Stomach (tissue), 9 donors: Measurements from ENCODE around the gene PIK3R6. TPM values are rescaled to one million over a fixed set of nuclear protein-coding genes. Genes with fewer than 3 reads are reported as not detected.

Experiments
- DNase-seq, 2 donors: peaks; one replicate each; pipeline versions ENCODE4 v3.0.0 to v3.0.0-alpha.2; 2013 to 2019
- H3K27ac ChIP-seq, 5 donors: fragments of 200-600 bp in 4 of 5; sonication (generic) in 4 of 5; one replicate each; pipeline ENCODE4 v1.5.1; 2013 to 2019; ENCODE audit warnings: mild to moderate bottlenecking in 1 of 5, moderate library complexity in 1 of 5
- H3K27me3 ChIP-seq, 3 donors: fragments of 200-600 bp; sonication (generic); one replicate each; pipeline ENCODE4 v1.5.1; 2017 to 2019; ENCODE audit warnings: mixed run types in 1 of 3
- H3K36me3 ChIP-seq, 4 donors: fragments of 200-600 bp; sonication (generic); 1 replicate in 3 of 4; 2 replicates in 1 of 4; pipeline ENCODE4 v1.5.1; 2016 to 2019
- H3K4me1 ChIP-seq, 4 donors: fragments of 200-600 bp; sonication (generic); one replicate each; pipeline ENCODE4 v1.5.1; 2016 to 2019
- H3K4me3 ChIP-seq, 4 donors: fragments of 200-600 bp; sonication (generic) in 3 of 4; one replicate each; pipeline ENCODE4 v1.5.1; 2016 to 2019; ENCODE audit warnings: mild to moderate bottlenecking in 1 of 4
- H3K9me3 ChIP-seq, 4 donors: fragments of 200-600 bp; sonication (generic); one replicate each; pipeline ENCODE4 v1.5.1; 2016 to 2019
- EP300 ChIP-seq: sonication (generic); formaldehyde crosslinking; IDR thresholded peaks from one replicate; pipeline ENCODE4 v1.6.1; 2017; ENCODE audit warnings: antibody characterized with exemption
- POLR2A ChIP-seq, 4 donors: fragments of 450-650 bp; IDR thresholded peaks; one replicate each; pipeline ENCODE4 v1.6.1; 2016; ENCODE audit warnings: antibody characterized with exemption in 4 of 4, control low read depth in 2 of 4, mild to moderate bottlenecking in 1 of 4, moderate library complexity in 1 of 4
- POLR2AphosphoS5 ChIP-seq, 3 donors: sonication (generic); formaldehyde crosslinking; IDR thresholded peaks; one replicate each; pipeline ENCODE4 v1.6.1; 2016; ENCODE audit warnings: antibody characterized with exemption in 3 of 3
- WGBS, 5 donors: extraction: QIAGEN DNeasy Blood & Tissue Kit in 3 of 5; methylation state at CpG; one replicate each; pipeline versions ENCODE4 v1.1.5 to v1.1.7; 2013 to 2018; 5-methylcytosine and 5-hydroxymethylcytosine counted together
- intact Hi-C: fragments of 100-400 bp; cut with DNase I; formaldehyde crosslinking; loops from one replicate; pipeline ENCODE4 v1.15.1; 2023; ENCODE audit warnings: low total_unique reads
- polyA plus RNA-seq, 3 donors: library from polyadenylated mRNA; stranded (reverse); fragments of 200-250 nt; gene quantifications; one replicate each; pipeline ENCODE4 v1.2.3, GENCODE V29; 2013
- total RNA-seq, 5 donors: library from RNA; depleted of rRNA; stranded (reverse); fragments of >200 nt; gene quantifications; one replicate each; pipeline versions ENCODE4 v1.1.0 to v1.2.3, GENCODE V29; 2014 to 2016
- TF ChIP-seq, protein P1 (sequence below), 7 experiments: fragments of 450-650 bp in 4 of 7; fragments of 200-600 bp in 3 of 7; sonication (generic) in 3 of 7; IDR thresholded peaks; one replicate each; pipeline ENCODE4 v1.5.1; 2016 to 2019; ENCODE audit warnings: antibody characterized with exemption in 7 of 7, control low read depth in 2 of 7, mild to moderate bottlenecking in 1 of 7
- donor health status: healthy with polysubstance abuse.
- donor health status: Bipolar disorder and iron deficiency.
- donor health status: healthy.

Gene PIK3R6
- total and polyA plus RNA-seq, 8 donors = under 0.01 to 4.3 (median 0.37) TPM; not detected in 1

DNA sequence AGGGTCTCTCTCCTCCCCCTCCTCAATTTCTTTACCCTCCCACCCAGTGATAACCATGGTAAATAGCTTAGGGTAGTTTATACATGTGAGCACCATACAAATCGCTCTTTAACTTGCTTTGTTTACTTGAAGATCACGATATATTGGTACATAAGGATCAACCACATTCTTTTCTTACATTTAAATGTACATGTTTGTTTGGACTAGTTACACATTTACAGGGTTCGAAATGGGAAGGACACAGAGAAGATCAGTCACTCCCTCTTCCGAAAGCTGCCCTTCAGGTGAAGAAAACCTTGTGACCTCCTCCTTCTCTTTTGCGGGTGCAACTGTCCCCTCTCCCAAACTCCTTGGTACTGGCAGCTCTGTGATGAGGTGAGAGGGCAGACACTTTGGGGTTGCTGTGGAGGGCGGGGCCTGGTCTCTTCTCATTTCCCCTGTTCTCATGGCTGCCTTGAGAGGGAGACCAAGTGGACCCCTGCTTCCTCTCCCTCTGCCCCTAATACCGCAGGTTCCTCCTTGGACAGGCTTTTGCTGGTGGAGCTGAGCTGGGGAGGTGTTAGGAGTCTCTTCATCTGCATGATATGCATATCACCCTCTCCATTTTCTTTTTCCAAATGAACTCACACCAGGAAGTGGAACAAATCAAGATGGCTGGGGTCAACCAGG lies 4.7 kb upstream of the PIK3R6 start:
- TF ChIP-seq POLR2AphosphoS5 (IDR thresholded peaks at IDR 0.05) = no peak
- no peak for TF ChIP-seq POLR2A (IDR thresholded peaks at IDR 0.05)
- TF ChIP-seq, protein P1, sequence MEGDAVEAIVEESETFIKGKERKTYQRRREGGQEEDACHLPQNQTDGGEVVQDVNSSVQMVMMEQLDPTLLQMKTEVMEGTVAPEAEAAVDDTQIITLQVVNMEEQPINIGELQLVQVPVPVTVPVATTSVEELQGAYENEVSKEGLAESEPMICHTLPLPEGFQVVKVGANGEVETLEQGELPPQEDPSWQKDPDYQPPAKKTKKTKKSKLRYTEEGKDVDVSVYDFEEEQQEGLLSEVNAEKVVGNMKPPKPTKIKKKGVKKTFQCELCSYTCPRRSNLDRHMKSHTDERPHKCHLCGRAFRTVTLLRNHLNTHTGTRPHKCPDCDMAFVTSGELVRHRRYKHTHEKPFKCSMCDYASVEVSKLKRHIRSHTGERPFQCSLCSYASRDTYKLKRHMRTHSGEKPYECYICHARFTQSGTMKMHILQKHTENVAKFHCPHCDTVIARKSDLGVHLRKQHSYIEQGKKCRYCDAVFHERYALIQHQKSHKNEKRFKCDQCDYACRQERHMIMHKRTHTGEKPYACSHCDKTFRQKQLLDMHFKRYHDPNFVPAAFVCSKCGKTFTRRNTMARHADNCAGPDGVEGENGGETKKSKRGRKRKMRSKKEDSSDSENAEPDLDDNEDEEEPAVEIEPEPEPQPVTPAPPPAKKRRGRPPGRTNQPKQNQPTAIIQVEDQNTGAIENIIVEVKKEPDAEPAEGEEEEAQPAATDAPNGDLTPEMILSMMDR (IDR thresholded peaks at IDR 0.05) = no peak
- TF ChIP-seq EP300 = no peak
- Histone ChIP-seq H3K27ac (peak overlapping the region in 1 of 5 donors; percentile 2), H3K4me1 (peaks cover 0 to 15% (median 11%) of the 10 kb centered on the region in 4 donors), H3K36me3 (no peaks in the 10 kb centered on the region), H3K9me3 (no peaks in the 10 kb centered on the region), H3K27me3 (peaks cover 0 to 58% (median 15%) of the 10 kb centered on the region in 3 donors), H3K4me3 (no peak overlapping the region)
- no peak for DNase-seq
- 51 to 68% (median 60%) methylated on average over 7 of the region's 7 CpGs for WGBS, 5 donors
- intact Hi-C loops = no loop called here

DNA sequence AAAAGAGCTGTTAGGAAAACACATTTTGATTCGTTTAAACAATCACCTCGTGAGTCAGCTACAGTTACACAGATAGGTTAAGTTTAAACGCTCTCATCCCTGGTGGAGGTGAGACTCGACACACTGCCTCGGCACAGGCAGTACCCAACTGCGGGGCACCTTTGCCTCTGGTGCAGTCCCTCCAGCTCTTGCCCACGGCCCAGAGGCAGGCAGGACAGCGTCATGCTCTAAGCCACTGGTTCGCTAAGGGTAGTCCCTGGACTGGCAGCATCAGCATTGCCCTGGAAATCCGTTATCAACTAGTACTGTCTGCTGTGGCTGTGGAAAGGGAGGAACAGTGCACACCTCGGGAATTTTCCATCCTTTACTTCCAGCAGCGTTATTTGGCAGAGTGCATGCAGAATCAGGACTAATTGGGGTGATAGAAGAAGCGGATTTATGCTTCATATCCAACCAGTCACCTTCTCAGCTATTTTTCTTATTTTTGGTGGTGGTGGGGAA lies 3.7 kb upstream of the PIK3R6 start:
- no peaks in the 10 kb centered on the region for H3K36me3 ChIP-seq
- H3K27ac ChIP-seq = no peak overlapping the region
- 75 to 85% (median 82%) methylated on average over 13 of the region's 13 CpGs for WGBS, 5 donors
- no peak overlapping the region for H3K4me3 ChIP-seq
- H3K9me3 ChIP-seq = no peaks in the 10 kb centered on the region
- TF ChIP-seq, protein P1 (IDR thresholded peaks at IDR 0.05) = no peak
- TF ChIP-seq EP300 = no peak
- no peak for TF ChIP-seq POLR2AphosphoS5 (IDR thresholded peaks at IDR 0.05)
- intact Hi-C loops = no loop called here
- peaks cover 0 to 55% (median 15%) of the 10 kb centered on the region in 3 donors for H3K27me3 ChIP-seq
- peaks cover 0 to 15% (median 11%) of the 10 kb centered on the region in 4 donors for H3K4me1 ChIP-seq
- no peak for DNase-seq

DNA sequence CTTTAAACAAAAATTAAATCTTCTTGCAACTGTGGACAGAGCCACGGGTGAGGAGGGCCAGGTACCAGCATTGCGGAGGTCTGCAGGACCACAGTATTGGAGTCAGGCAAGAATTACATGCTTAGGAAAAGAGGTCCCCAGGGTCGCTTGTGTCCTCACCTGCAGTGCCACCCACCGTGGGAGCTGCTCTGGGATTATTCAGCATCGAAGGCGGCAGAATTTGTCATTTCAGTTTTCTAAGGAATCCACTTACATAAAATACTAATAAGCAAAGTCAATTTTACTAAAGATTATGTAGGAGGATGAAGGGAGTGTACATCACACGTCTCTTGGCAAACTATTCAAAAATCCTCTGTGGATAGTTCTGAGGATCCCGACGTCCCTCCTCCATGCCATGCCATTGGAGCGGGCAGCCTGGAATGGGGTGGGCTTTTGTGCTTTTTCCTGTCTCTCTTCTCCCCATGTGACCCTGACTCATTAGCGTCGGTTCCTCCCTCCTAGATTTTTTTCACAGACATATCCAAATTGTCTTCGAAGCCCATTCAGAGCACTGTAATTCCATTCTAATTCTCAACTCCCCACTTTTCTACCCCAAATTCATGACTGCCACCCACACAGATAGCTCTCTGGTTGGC lies 3.0 kb upstream of the PIK3R6 start:
- Histone ChIP-seq H3K27me3 (peaks cover 0 to 54% (median 15%) of the 10 kb centered on the region in 3 donors), H3K4me3 (no peak overlapping the region), H3K36me3 (no peaks in the 10 kb centered on the region), H3K4me1 (peaks cover 0 to 15% (median 11%) of the 10 kb centered on the region in 4 donors), H3K9me3 (no peaks in the 10 kb centered on the region), H3K27ac (no peak overlapping the region)
- TF ChIP-seq EP300 (no peak), POLR2A (IDR thresholded peaks at IDR 0.05) (no peak), POLR2AphosphoS5 (IDR thresholded peaks at IDR 0.05) (no peak)
- TF ChIP-seq, protein P1 (IDR thresholded peaks at IDR 0.05) = no peak
- WGBS, 5 donors = 82 to 89% (median 87%) methylated on average over 13 of the region's 13 CpGs
- DNase-seq = no peak
- intact Hi-C loops = no loop called here

DNA sequence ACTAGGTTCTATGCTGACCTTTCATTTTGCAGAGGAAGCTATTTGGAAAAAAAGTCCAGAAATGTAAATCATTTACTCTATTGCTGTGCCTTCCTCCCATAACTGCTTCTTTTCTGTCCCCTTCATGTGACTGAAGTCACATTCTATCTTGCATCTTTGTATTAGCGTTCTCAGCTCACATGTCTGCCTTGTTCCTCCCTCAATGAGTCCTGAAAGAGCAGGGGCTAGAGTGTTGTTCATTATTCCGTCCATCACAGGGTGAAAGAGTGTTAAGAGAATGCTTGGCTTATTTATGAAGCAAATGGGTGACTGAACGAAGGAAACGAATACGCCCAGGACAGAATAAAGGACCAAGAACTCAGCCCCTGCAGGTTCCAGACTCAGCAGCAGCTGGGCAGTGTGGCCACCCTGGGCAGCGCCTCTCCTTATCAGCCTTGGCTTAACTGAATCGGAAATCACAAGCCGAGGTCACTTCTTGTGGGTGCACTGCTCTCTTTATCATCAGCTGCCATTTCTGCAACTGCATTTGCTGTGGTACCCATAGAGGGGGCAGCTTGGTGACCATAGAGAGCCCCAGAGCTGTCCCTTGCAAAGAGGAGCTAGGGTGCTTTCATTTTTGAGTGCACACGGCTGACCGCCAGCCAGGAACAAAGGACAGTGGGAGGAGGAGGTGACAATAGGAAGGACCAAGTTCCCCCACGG lies 1.8 kb upstream of the PIK3R6 start:
- 43 to 61% (median 51%) methylated on average over 11 of the region's 11 CpGs for WGBS, 5 donors
- DNase-seq = no peak
- TF ChIP-seq POLR2A (IDR thresholded peaks at IDR 0.05) = no peak
- TF ChIP-seq, protein P1 (IDR thresholded peaks at IDR 0.05) = no peak
- no peak for TF ChIP-seq EP300
- no peak for TF ChIP-seq POLR2AphosphoS5 (IDR thresholded peaks at IDR 0.05)
- no peaks in the 10 kb centered on the region for H3K9me3 ChIP-seq
- H3K36me3 ChIP-seq = no peaks in the 10 kb centered on the region
- intact Hi-C loops = no loop called here
- H3K4me1 ChIP-seq = peaks cover 0 to 13% (median 8%) of the 10 kb centered on the region in 4 donors
- H3K4me3 ChIP-seq = no peak overlapping the region
- H3K27ac ChIP-seq = no peak overlapping the region
- peaks cover 0 to 47% (median 14%) of the 10 kb centered on the region in 3 donors for H3K27me3 ChIP-seq
